LNCaP clone FGC (cell line): ENCODE measurements around the gene TENM4.

Experiments used
- DNase-seq: peaks from one replicate; pipeline ENCODE4 v3.0.0-alpha.2; 2011; ENCODE audit warnings: low read depth
- H3K4me3 ChIP-seq: 2 replicates; pipeline ENCODE4 v1.5.1; 2011; ENCODE audit warnings: mild to moderate bottlenecking, low read depth, low read length, control low read depth
- CTCF ChIP-seq: IDR thresholded peaks from 2 replicates; pipeline ENCODE4 v1.5.1; 2012; ENCODE audit warnings: mild to moderate bottlenecking; ENCODE audit not compliant: control insufficient read depth, insufficient read depth; ENCODE audit errors: extremely low read depth

TENM4 gene

DNA sequence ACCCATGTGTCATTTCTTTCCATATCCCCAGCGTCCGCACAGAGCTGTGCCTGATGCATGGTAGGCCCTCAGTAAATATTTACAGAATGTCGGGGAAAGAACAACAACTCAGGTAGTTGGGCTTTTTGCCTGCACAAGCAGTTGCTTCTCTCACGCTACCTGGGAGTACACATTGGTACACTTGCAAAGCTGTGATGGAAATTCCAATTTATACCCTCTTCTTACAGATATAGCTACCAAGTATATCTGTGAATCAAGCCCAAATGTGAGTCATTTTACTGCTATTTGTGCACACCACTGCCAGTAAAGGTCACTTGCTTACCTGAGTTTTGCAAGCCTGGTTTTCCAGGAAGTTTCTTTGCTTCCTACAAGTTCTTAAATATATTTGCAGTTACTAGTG is 533.2 kb downstream of the TENM4 start:
- DNase-seq: peak; percentile 69
- H3K4me3 ChIP-seq: no peak overlapping the region
- TF ChIP-seq CTCF: no peak

DNA sequence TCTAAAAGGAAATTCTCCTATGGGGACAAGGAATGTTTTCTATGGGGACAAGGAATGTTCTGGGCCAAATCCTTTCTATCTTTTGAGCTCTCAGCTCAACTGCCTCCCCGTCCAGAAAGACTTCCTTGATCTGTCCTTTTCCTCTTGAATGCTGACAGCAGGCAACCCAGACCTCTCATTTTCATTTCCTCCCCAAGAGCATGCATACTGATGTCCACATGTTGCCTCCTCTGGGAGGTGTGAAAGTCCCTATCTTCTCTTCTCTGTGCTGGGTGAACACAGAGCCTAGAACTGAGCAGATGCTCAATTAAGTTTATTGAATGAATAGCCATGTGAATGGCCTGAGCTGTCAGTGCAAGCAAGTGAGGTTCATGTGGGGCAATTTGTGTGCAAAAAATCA is 534.3 kb downstream of the TENM4 start:
- no peak overlapping the region for H3K4me3 ChIP-seq
- no peak for TF ChIP-seq CTCF
- no peak for DNase-seq

- H3K4me3 ChIP-seq: no peak overlapping the region
- DNase-seq: no peak
- TF ChIP-seq CTCF: no peak
Observed at GRCh38 chr11:78905756-78906155, 535.1 kb downstream of the TENM4 start.

- no peak overlapping the region for H3K4me3 ChIP-seq
- TF ChIP-seq CTCF: no peak
- no peak for DNase-seq
Observed at GRCh38 chr11:78902771-78903507, 537.9 kb downstream of the TENM4 start.

- no peak for TF ChIP-seq CTCF
- no peak for DNase-seq
- no peak overlapping the region for H3K4me3 ChIP-seq
Observed at GRCh38 chr11:78901831-78902230, 539.0 kb downstream of the TENM4 start.

GRCh38 chr11:78898266-78898775 is 542.5 kb downstream of the TENM4 start:
- TF ChIP-seq CTCF: no peak
- no peak for DNase-seq
- no peak overlapping the region for H3K4me3 ChIP-seq

DNA sequence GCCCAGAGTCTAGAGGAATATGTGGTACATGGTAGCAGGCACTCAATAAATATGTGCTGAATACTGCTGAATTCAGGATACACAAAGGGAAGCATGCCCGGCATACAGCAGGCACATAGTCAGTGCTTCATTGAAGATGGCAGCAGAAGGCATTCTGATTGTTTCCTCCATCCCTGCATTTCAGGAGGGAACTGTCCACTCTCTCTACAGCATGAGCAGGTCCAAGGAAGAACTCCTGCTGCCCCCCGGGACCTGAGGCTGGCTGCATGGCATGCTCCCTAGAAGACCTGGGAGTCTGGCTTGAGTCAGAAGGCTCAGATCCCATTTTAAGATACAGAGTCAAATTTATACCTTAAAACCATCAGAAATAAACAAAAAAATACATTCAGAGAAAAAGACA is 546.8 kb downstream of the TENM4 start:
- no peak for TF ChIP-seq CTCF
- H3K4me3 ChIP-seq: no peak overlapping the region
- DNase-seq: no peak
